Thoracic aorta (tissue), 2 donors: ENCODE measurements around the gene VIPR2. TPM values are rescaled to one million over a fixed set of nuclear protein-coding genes. Genes with fewer than 3 reads are reported as not detected.

Experiments
- ATAC-seq: fragments of 150-250 bp; one replicate; pipeline ENCODE4 v1.8.0; 2017; ENCODE audit warnings: low read depth; ENCODE audit not compliant: insufficient number of reproducible peaks, low FRiP score
- DNase-seq: peaks from one replicate; pipeline ENCODE4 v3.0.0-alpha.2; 2020; ENCODE audit warnings: low spot score
- H3K27ac ChIP-seq, 2 donors: fragments of 200-600 bp; sonication (generic); 1 replicate in 1 of 2; 2 replicates in 1 of 2; pipeline ENCODE4 v1.5.1; 2016; ENCODE audit warnings: mild to moderate bottlenecking in 2 of 2, moderate library complexity in 2 of 2
- H3K27me3 ChIP-seq: fragments of 200-600 bp; sonication (generic); replicated peaks from 2 replicates; pipeline ENCODE4 v1.6.0; 2016; ENCODE audit warnings: mild to moderate bottlenecking; ENCODE audit not compliant: insufficient read depth
- H3K36me3 ChIP-seq: fragments of 200-600 bp; sonication (generic); one replicate; pipeline ENCODE4 v1.5.1; 2016
- H3K4me1 ChIP-seq, 2 donors: fragments of 200-600 bp; sonication (generic); 1 replicate in 1 of 2; 2 replicates in 1 of 2; pipeline versions ENCODE4 v1.5.1 to v1.6.0; 2016; ENCODE audit warnings: low read depth in 2 of 2, mild to moderate bottlenecking in 1 of 2; ENCODE audit not compliant: control insufficient read depth in 1 of 2
- H3K4me3 ChIP-seq: fragments of 200-600 bp; sonication (generic); 2 replicates; pipeline ENCODE4 v1.5.1; 2016; ENCODE audit warnings: mild to moderate bottlenecking
- H3K9me3 ChIP-seq: fragments of 200-600 bp; sonication (generic); 2 replicates; pipeline ENCODE4 v1.5.1; 2016
- CTCF ChIP-seq: fragments of 200-600 bp; sonication (generic); IDR thresholded peaks from one replicate; pipeline ENCODE4 v1.5.1; 2019; ENCODE audit warnings: antibody characterized with exemption
- total RNA-seq, 2 donors: library from RNA; depleted of rRNA; stranded (reverse); fragments of >200 nt; gene quantifications; one replicate each; pipeline versions ENCODE4 v1.1.0 to v1.2.3, GENCODE V29; 2016

The VIPR2 gene
- total RNA-seq, 2 donors from 2014 or later: 18.3 to 29.5 TPM

GRCh38 chr7:159141660-159142059 lies 3.0 kb downstream of the VIPR2 start:
- Histone ChIP-seq H3K9me3 (no peaks in the 10 kb centered on the region), H3K27me3 (no peaks in the 10 kb centered on the region), H3K4me1 (peaks cover 0 to 21% of the 10 kb centered on the region in 2 donors), H3K36me3 (peaks cover 5% of the 10 kb centered on the region), H3K4me3 (no peak overlapping the region), H3K27ac (peak overlapping the region in 1 of 2 donors; percentile 13)
- DNase-seq: no peak
- no peak for ATAC-seq
- no peak for TF ChIP-seq CTCF

DNA sequence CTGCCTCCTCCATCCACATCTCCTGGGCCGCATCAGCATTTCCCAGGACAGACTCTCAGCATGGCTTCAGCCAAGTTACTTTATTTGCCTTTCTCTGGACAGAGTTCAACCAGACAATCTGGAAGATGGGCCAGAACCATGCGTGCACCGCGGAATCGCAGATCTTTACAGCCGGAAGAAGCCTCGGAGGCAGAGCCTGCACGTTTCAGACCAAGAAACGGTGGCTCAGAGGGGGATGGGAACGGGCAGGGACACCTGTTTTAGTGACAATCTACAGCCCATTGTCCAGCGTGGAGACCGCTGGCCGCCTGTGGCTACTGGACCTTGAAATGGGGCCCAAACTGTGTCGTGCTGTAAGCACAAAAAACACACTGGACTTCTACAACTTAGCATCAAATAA lies 3.5 kb downstream of the VIPR2 start:
- no peaks in the 10 kb centered on the region for H3K27me3 ChIP-seq
- ATAC-seq: no peak
- H3K9me3 ChIP-seq: no peaks in the 10 kb centered on the region
- H3K27ac ChIP-seq: no peak overlapping the region
- peaks cover 0 to 21% of the 10 kb centered on the region in 2 donors for H3K4me1 ChIP-seq
- H3K36me3 ChIP-seq: peaks cover 5% of the 10 kb centered on the region
- no peak for TF ChIP-seq CTCF
- DNase-seq: no peak
- H3K4me3 ChIP-seq: no peak overlapping the region

- DNase-seq: no peak
- no peaks in the 10 kb centered on the region for H3K27me3 ChIP-seq
- H3K4me3 ChIP-seq: no peak overlapping the region
- no peaks in the 10 kb centered on the region for H3K9me3 ChIP-seq
- no peak for ATAC-seq
- peaks cover 0 to 21% of the 10 kb centered on the region in 2 donors for H3K4me1 ChIP-seq
- peaks cover 5% of the 10 kb centered on the region for H3K36me3 ChIP-seq
- no peak overlapping the region for H3K27ac ChIP-seq
- TF ChIP-seq CTCF: no peak
These were observed 4.3 kb downstream of the VIPR2 start for GRCh38 chr7:159140170-159140910.

- ATAC-seq: no peak
These were observed 5.0 kb downstream of the VIPR2 start for GRCh38 chr7:159139639-159140038.

GRCh38 chr7:159139202-159139601 lies 5.5 kb downstream of the VIPR2 start:
- ATAC-seq (no peak), DNase-seq (no peak)
- H3K4me1 ChIP-seq: peaks cover under 1 to 23% of the 10 kb centered on the region in 2 donors
- H3K9me3 ChIP-seq: no peaks in the 10 kb centered on the region
- no peaks in the 10 kb centered on the region for H3K27me3 ChIP-seq
- peaks cover 5% of the 10 kb centered on the region for H3K36me3 ChIP-seq
- H3K27ac ChIP-seq: no peak overlapping the region
- H3K4me3 ChIP-seq: no peak overlapping the region
- no peak for TF ChIP-seq CTCF

More at GRCh38 chr7:159139639-159140038, 5.0 kb downstream of the VIPR2 start:
- no peaks in the 10 kb centered on the region for H3K27me3 ChIP-seq
- H3K4me1 ChIP-seq: peaks cover 0 to 21% of the 10 kb centered on the region in 2 donors
- TF ChIP-seq CTCF: no peak
- no peak for DNase-seq
- no peak overlapping the region for H3K4me3 ChIP-seq
- H3K36me3 ChIP-seq: peaks cover 5% of the 10 kb centered on the region
- no peaks in the 10 kb centered on the region for H3K9me3 ChIP-seq
- H3K27ac ChIP-seq: no peak overlapping the region
